Activated CD4-positive, alpha-beta T cell treated with anti-CD3 and anti-CD28 coated beads, Interleukin-10, Interleukin-2, amounts not matched to agents 100 ng/mL and 50 ng/mL, durations not matched to agents 16 hours and 8 hours (primary cell): ENCODE measurements around the gene NFATC2.
A peak's percentile ranks its signal among the peaks of the same experiment; 100 is the strongest.
"Not testable (repeated sequence)": the region's sequence is repeated elsewhere in the genome, so short reads cannot be mapped to it uniquely, and the experiment has no call there.

Experiments used
- DNase-seq: peaks from one replicate; pipeline ENCODE4 v3.0.0-alpha.2; 2020

NFATC2 gene

GRCh38 chr20:51542571-51543421, at the start of gene NFATC2:
NFATC2 (minus strand) TSS chr20:51542719; CDS start chr20:51542499, 220 bp downstream.
- peak; percentile 65 for DNase-seq

GRCh38 chr20:51591871-51592270, 49.4 kb upstream of the NFATC2 start:
- DNase-seq = no peak

- DNase-seq = no peak
Observed at GRCh38 chr20:51588762-51589161, 46.2 kb upstream of the NFATC2 start.

GRCh38 chr20:51587145-51587544, 44.6 kb upstream of the NFATC2 start:
- DNase-seq = no peak

GRCh38 chr20:51586005-51586440, 43.5 kb upstream of the NFATC2 start:
- DNase-seq = no peak

- DNase-seq = no peak
Observed at GRCh38 chr20:51585148-51585547, 42.6 kb upstream of the NFATC2 start.

GRCh38 chr20:51584737-51585136, 42.2 kb upstream of the NFATC2 start:
- no peak for DNase-seq

- no peak for DNase-seq
Observed at GRCh38 chr20:51584116-51584515, 41.6 kb upstream of the NFATC2 start.

- no peak for DNase-seq
Observed at GRCh38 chr20:51583499-51583898, 41.0 kb upstream of the NFATC2 start.

GRCh38 chr20:51583073-51583472, 40.6 kb upstream of the NFATC2 start:
- DNase-seq = no peak

GRCh38 chr20:51581571-51581970, 39.1 kb upstream of the NFATC2 start:
- DNase-seq = no peak

- DNase-seq = no peak
Observed at GRCh38 chr20:51579137-51579536, 36.6 kb upstream of the NFATC2 start.

- no peak for DNase-seq
Observed at GRCh38 chr20:51578145-51578459, 35.6 kb upstream of the NFATC2 start.

- no peak for DNase-seq
Observed at GRCh38 chr20:51577432-51578144, 35.1 kb upstream of the NFATC2 start.

GRCh38 chr20:51575486-51575885, 33.0 kb upstream of the NFATC2 start:
- DNase-seq = no peak

- DNase-seq = peak; percentile 19
Observed at GRCh38 chr20:51574248-51575033, 31.9 kb upstream of the NFATC2 start.

- no peak for DNase-seq
Observed at GRCh38 chr20:51573576-51574243, 31.2 kb upstream of the NFATC2 start.

- DNase-seq = no peak
Observed at GRCh38 chr20:51571460-51571794, 28.9 kb upstream of the NFATC2 start.

- no peak for DNase-seq
Observed at GRCh38 chr20:51570739-51571459, 28.4 kb upstream of the NFATC2 start.

GRCh38 chr20:51569815-51570738, 27.6 kb upstream of the NFATC2 start:
- no peak for DNase-seq

GRCh38 chr20:51568533-51568932, 26.0 kb upstream of the NFATC2 start:
- not testable (repeated sequence) for DNase-seq
